ENCODE results near the gene RBM7.

The RBM7 gene

GRCh38 chr11:114448749-114449482 lies 48.5 kb downstream of the RBM7 start:
- DNase-seq (ENCODE audit: low spot score), result no peak

GRCh38 chr11:114449845-114450244 lies 49.4 kb downstream of the RBM7 start:
- DNase-seq (ENCODE audit: low spot score), result no peak

- no peak for DNase-seq (ENCODE audit: low spot score)
Measured at GRCh38 chr11:114452399-114452798, 51.9 kb downstream of the RBM7 start.

All from putamen (tissue), 1 donor.